Sigmoid colon (tissue), 7 donors: ENCODE results near the gene MYO5C. TPM values are rescaled to one million over a fixed set of nuclear protein-coding genes. Genes with fewer than 3 reads are reported as not detected.

ENCODE experiments used
- DNase-seq: peaks from one replicate; pipeline ENCODE4 v3.0.0-alpha.2; 2019
- H3K27ac ChIP-seq, 4 donors: fragments of 200-600 bp; sonication (generic); one replicate each; pipeline ENCODE4 v1.5.1; 2016 to 2019; ENCODE audit warnings: mild to moderate bottlenecking in 1 of 4
- H3K27me3 ChIP-seq, 3 donors: fragments of 200-600 bp; sonication (generic); one replicate each; pipeline ENCODE4 v1.5.1; 2019; ENCODE audit warnings: mild to moderate bottlenecking in 1 of 3
- H3K36me3 ChIP-seq, 4 donors: fragments of 200-600 bp; sonication (generic); one replicate each; pipeline ENCODE4 v1.5.1; 2016 to 2019
- H3K4me1 ChIP-seq, 4 donors: fragments of 200-600 bp; sonication (generic); one replicate each; pipeline ENCODE4 v1.5.1; 2017 to 2019
- H3K4me3 ChIP-seq, 4 donors: fragments of 200-600 bp; sonication (generic); one replicate each; pipeline ENCODE4 v1.5.1; 2017 to 2019; ENCODE audit warnings: mild to moderate bottlenecking in 2 of 4, moderate library complexity in 1 of 4
- H3K9me3 ChIP-seq, 4 donors: fragments of 200-600 bp in 3 of 4; sonication (generic) in 3 of 4; one replicate each; pipeline versions ENCODE4 v1.5.1 to v1.6.1; 2013 to 2019
- CTCF ChIP-seq, 4 experiments: fragments of 450-650 bp in 3 of 4; fragments of 200-600 bp in 1 of 4; IDR thresholded peaks; one replicate each; pipeline ENCODE4 v1.5.1; 2016 to 2019; ENCODE audit warnings: antibody characterized with exemption in 4 of 4, mild to moderate bottlenecking in 3 of 4, moderate library complexity in 2 of 4
- EP300 ChIP-seq, 4 donors: sonication (generic); formaldehyde crosslinking; IDR thresholded peaks; one replicate each; pipeline ENCODE4 v1.6.1; 2017; ENCODE audit warnings: antibody characterized with exemption in 4 of 4
- POLR2A ChIP-seq, 2 donors: fragments of 450-650 bp; IDR thresholded peaks; one replicate each; pipeline ENCODE4 v1.6.1; 2016; ENCODE audit warnings: antibody characterized with exemption in 2 of 2, mild to moderate bottlenecking in 2 of 2, moderate library complexity in 2 of 2
- POLR2AphosphoS5 ChIP-seq, 4 donors: sonication (generic); formaldehyde crosslinking; IDR thresholded peaks; one replicate each; pipeline ENCODE4 v1.6.1; 2017; ENCODE audit warnings: antibody characterized with exemption in 4 of 4
- WGBS, 2 donors: extraction: QIAGEN DNeasy Blood & Tissue Kit; methylation state at CpG; one replicate each; pipeline ENCODE4 v1.1.7; 2013; 5-methylcytosine and 5-hydroxymethylcytosine counted together
- intact Hi-C: fragments of 100-400 bp; cut with DNase I; formaldehyde crosslinking; loops from one replicate; pipeline ENCODE4 v1.15.1; 2023
- polyA plus RNA-seq, 3 donors: library from polyadenylated mRNA; stranded (reverse); fragments of 200-250 nt; gene quantifications; one replicate each; pipeline ENCODE4 v1.2.3, GENCODE V29; 2013
- total RNA-seq, 4 donors: library from RNA; depleted of rRNA; stranded (reverse); fragments of >200 nt; gene quantifications; one replicate each; pipeline ENCODE4 v1.1.0, GENCODE V29; 2016
- donor health status: healthy with polysubstance abuse.
- donor health status: Bipolar disorder and iron deficiency.
- donor health status: healthy.

The MYO5C gene
- total and polyA plus RNA-seq, 7 donors, result 3.6 to 16.5 (median 11.9) TPM

DNA sequence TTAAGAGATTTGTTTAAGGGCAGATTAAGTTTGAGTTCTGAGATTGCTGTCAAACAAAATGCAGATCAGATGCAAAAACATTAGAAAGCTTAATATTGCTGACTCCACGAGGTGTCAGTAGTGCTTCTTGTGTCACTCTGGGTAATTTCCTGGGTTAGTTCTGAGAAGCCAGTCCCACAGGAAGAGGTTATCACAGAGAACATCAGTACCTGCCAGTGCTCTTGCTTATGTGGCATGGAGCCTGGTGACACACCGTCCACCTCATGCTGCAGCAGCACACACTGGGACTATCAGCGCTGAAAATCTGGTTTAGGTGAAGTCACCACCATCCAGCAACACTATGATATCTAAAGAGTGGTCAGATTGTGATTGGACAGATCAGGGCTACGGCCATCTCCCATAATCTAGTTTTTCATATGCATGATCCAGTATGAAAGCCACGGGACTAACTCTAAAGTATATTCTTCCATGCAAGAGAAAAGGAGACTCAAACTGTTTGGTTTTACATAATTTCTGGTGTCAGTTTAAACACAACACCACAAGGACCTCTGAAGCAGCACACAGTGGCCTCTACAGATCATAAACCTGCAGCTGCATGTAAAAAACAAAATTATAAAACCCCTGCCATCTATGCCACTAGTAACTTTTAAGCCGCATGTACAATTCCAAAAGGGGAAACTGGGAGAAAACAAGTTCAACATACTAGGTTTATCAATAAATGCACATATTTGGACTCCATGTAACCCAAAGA, 36.1 kb upstream of the MYO5C start:
- WGBS, 2 donors, result 50 to 57% methylated on average over 6 of the region's 6 CpGs
- intact Hi-C loops, result no loop called here
- Histone ChIP-seq H3K9me3 (no peaks in the 10 kb centered on the region), H3K27ac (no peak overlapping the region), H3K4me3 (no peak overlapping the region), H3K4me1 (no peaks in the 10 kb centered on the region), H3K36me3 (peaks cover 5 to 55% (median 17%) of the 10 kb centered on the region in 4 donors), H3K27me3 (no peaks in the 10 kb centered on the region)
- no peak for DNase-seq
- TF ChIP-seq POLR2A (IDR thresholded peaks at IDR 0.05) (no peak), CTCF (IDR thresholded peaks at IDR 0.05) (no peak), EP300 (IDR thresholded peaks at IDR 0.05) (no peak), POLR2AphosphoS5 (IDR thresholded peaks at IDR 0.05) (no peak)

DNA sequence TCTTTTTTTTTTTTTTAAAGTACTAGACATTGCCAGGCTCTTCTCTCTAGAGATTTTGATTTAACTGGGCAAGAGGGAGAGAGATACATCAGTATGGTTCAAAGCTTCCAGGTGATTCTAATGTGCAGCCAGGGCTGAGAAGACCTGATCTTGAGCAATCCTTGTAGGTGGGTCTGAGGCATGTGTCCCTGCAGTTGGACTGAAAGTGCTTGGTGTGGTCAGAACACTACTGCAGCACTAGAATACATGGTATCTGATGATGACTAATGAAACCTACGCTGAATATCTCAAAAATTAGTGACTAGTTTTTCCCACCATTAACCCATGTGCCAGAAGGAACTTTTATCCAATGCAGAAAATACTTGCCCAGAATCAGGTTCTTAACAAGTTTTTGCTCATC, 34.4 kb upstream of the MYO5C start:
- no peak for TF ChIP-seq POLR2A (IDR thresholded peaks at IDR 0.05)
- TF ChIP-seq EP300 (IDR thresholded peaks at IDR 0.05), result no peak
- TF ChIP-seq CTCF (IDR thresholded peaks at IDR 0.05), result no peak
- no peak for TF ChIP-seq POLR2AphosphoS5 (IDR thresholded peaks at IDR 0.05)
- DNase-seq, result no peak
- no peak overlapping the region for H3K4me3 ChIP-seq
- H3K4me1 ChIP-seq, result no peaks in the 10 kb centered on the region
- H3K36me3 ChIP-seq, result peaks cover 5 to 61% (median 13%) of the 10 kb centered on the region in 4 donors
- H3K9me3 ChIP-seq, result no peaks in the 10 kb centered on the region
- H3K27ac ChIP-seq, result no peak overlapping the region
- H3K27me3 ChIP-seq, result no peaks in the 10 kb centered on the region
- intact Hi-C loops, result loop anchor here (5.0 kb wide), 1 partner anchor 73 kb away; no protein-coding TSS in a partner anchor
- WGBS, 2 donors, result 81 to 94% methylated on average over 1 of the region's 1 CpG

GRCh38 chr15:52329150-52329549, 33.5 kb upstream of the MYO5C start:
- no peaks in the 10 kb centered on the region for H3K27me3 ChIP-seq
- H3K36me3 ChIP-seq, result peaks cover 5 to 56% (median 13%) of the 10 kb centered on the region in 4 donors
- TF ChIP-seq POLR2AphosphoS5 (IDR thresholded peaks at IDR 0.05), result no peak
- 67 to 94% methylated on average over 2 of the region's 2 CpGs for WGBS, 2 donors
- no peaks in the 10 kb centered on the region for H3K9me3 ChIP-seq
- no peak overlapping the region for H3K27ac ChIP-seq
- H3K4me3 ChIP-seq, result no peak overlapping the region
- H3K4me1 ChIP-seq, result no peaks in the 10 kb centered on the region
- no peak for DNase-seq
- intact Hi-C loops, result loop anchor here (5.0 kb wide), 1 partner anchor 72 kb away; no protein-coding TSS in a partner anchor

DNA sequence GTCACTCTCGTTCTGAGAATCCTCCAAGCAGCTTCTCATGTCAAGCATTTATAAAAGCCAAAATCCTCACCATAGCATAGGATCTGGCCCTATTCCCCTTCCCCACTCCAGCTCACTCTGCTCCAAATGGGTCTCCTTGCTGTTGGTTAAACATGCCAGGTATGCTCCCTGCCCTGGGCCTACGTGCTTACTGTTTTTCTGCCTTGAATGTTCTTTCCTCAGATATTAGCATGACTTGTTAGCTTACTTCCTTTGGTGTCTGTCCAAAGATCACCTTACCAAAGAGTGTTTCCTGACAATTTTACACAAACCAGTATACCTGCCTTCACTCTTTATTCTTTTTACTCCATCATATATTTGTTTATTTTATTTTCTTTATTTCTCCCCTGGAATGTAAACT, 33.1 kb upstream of the MYO5C start:
- H3K36me3 ChIP-seq, result peaks cover 5 to 56% (median 13%) of the 10 kb centered on the region in 4 donors

More for the DNA sequence above, 33.1 kb upstream of the MYO5C start:
- no peak overlapping the region for H3K4me3 ChIP-seq
- WGBS, 2 donors, result 60 to 87% methylated on average over 2 of the region's 2 CpGs
- no peak overlapping the region for H3K27ac ChIP-seq
- intact Hi-C loops, result loop anchor here (5.0 kb wide), 1 partner anchor 71 kb away; no protein-coding TSS in a partner anchor
- H3K9me3 ChIP-seq, result no peaks in the 10 kb centered on the region
- TF ChIP-seq CTCF (IDR thresholded peaks at IDR 0.05) (no peak), POLR2AphosphoS5 (IDR thresholded peaks at IDR 0.05) (no peak), EP300 (IDR thresholded peaks at IDR 0.05) (no peak), POLR2A (IDR thresholded peaks at IDR 0.05) (no peak)
- H3K4me1 ChIP-seq, result no peaks in the 10 kb centered on the region
- DNase-seq, result no peak
- H3K27me3 ChIP-seq, result no peaks in the 10 kb centered on the region
